ENCODE measurements around the gene EDRF1. TPM values are rescaled to one million over a fixed set of nuclear protein-coding genes. Genes with fewer than 3 reads are reported as not detected.

Gene EDRF1
- total and polyA plus RNA-seq, 2 of the 13 experiments (the other 11 are each of a cell fraction or from before 2014, with no cell fraction given): 16.9 to 26.7 TPM

GRCh38 chr10:125792342-125793300, 73.1 kb downstream of the EDRF1 start (continued):
- no peak for TF ChIP-seq PTBP1 (IDR thresholded peaks at IDR 0.05; ENCODE audit: low read depth, low read length, poor library complexity, severe bottlenecking)
- TF ChIP-seq ZNF724P (CRISPR knock-in tag; IDR thresholded peaks at IDR 0.05; ENCODE audit: borderline replicate concordance): 0 out of 2 replicates have a peak, but pooled peaks have one; percentile 53
- no peak for TF ChIP-seq SIN3A (IDR thresholded peaks at IDR 0.05; ENCODE audit: borderline replicate concordance, low read depth, low read length)
- TF ChIP-seq ZNF234 (CRISPR knock-in tag; conservative IDR thresholded peaks at IDR 0.05): no peak
- no peak for TF ChIP-seq ZNF354B (CRISPR knock-in tag; IDR thresholded peaks at IDR 0.05)
- TF ChIP-seq BCLAF1 (IDR thresholded peaks at IDR 0.05): no peak
- TF ChIP-seq SMAD9 (CRISPR knock-in tag; IDR thresholded peaks at IDR 0.05): no peak
- TF ChIP-seq ZNF281 (CRISPR knock-in tag; IDR thresholded peaks at IDR 0.05; ENCODE audit: borderline replicate concordance): peak; percentile 77; the same call in 1 of the 2 replicates
- no peak for TF ChIP-seq U2AF2 (IDR thresholded peaks at IDR 0.05; ENCODE audit: low read depth, low read length)
- peak; percentile 68; the same call in 1 of the 2 replicates for TF ChIP-seq ZSCAN29 (CRISPR knock-in tag; conservative IDR thresholded peaks at IDR 0.05)
- TF ChIP-seq MEF2D (CRISPR knock-in tag; IDR thresholded peaks at IDR 0.05): peak; percentile 90
- no peak for TF ChIP-seq ZBTB39 (CRISPR knock-in tag; IDR thresholded peaks at IDR 0.05)
- TF ChIP-seq THRA (CRISPR knock-in tag; IDR thresholded peaks at IDR 0.05; ENCODE audit: borderline replicate concordance): peak; percentile 93; the same call in 1 of the 2 replicates
- no peak for TF ChIP-seq DR1 (CRISPR knock-in tag; IDR thresholded peaks at IDR 0.05)
- TF ChIP-seq ZNF879 (CRISPR knock-in tag; IDR thresholded peaks at IDR 0.05): 0 out of 2 replicates have a peak, but pooled peaks have one; percentile 30
- no peak for TF ChIP-seq ATRX (CRISPR knock-in tag; IDR thresholded peaks at IDR 0.05; ENCODE audit: borderline replicate concordance)
- TF ChIP-seq ZNF12 (CRISPR knock-in tag; IDR thresholded peaks at IDR 0.05): peak; percentile 87
- peak; percentile 78 for TF ChIP-seq SP4 (CRISPR knock-in tag; IDR thresholded peaks at IDR 0.05)
- TF ChIP-seq ZEB1 (IDR thresholded peaks at IDR 0.05; ENCODE audit: insufficient replicate concordance, low read depth): peak; percentile 45

Data from HepG2 (cell line).